Activated naive CD4-positive, alpha-beta T cell treated with anti-CD3 and anti-CD28 coated beads, Interleukin-2, amount 50 U/mL, for 72 hours (primary cell): ENCODE results near the gene TECPR2. TPM values are rescaled to one million over a fixed set of nuclear protein-coding genes. Genes with fewer than 3 reads are reported as not detected.
A peak's percentile ranks its signal among the peaks of the same experiment; 100 is the strongest.

Experiments used
- ATAC-seq, 2 donors: fragments of 150-1000 bp; cut with Tn5 transposase; 2 replicates each; pipeline ENCODE4 v1.10.0; 2021; ENCODE audit warnings: mild to moderate bottlenecking in 2 of 2, moderate library complexity in 2 of 2
- DNase-seq, 2 donors: peaks; one replicate each; pipeline ENCODE4 v3.0.0; 2021 to 2022; ENCODE audit warnings: low spot score in 2 of 2
- H3K27ac Mint-ChIP-seq, 2 donors: one replicate each; pipeline ENCODE4 v1.8.0; 2022; ENCODE audit warnings: mild to moderate bottlenecking in 2 of 2, mixed read lengths in 2 of 2
- H3K36me3 Mint-ChIP-seq, 2 donors: one replicate each; pipeline ENCODE4 v1.8.0; 2022; ENCODE audit warnings: mixed read lengths in 2 of 2
- H3K9me3 Mint-ChIP-seq, 2 donors: one replicate each; pipeline ENCODE4 v1.8.0; 2022; ENCODE audit warnings: mixed read lengths in 2 of 2
- total RNA-seq, 2 donors: library from RNA; stranded (reverse); gene quantifications; one replicate each; pipeline ENCODE4 v1.2.3, GENCODE V29; 2022

TECPR2 gene
- total RNA-seq, 2 donors from 2014 or later: 1.4 to 8.4 TPM

DNA sequence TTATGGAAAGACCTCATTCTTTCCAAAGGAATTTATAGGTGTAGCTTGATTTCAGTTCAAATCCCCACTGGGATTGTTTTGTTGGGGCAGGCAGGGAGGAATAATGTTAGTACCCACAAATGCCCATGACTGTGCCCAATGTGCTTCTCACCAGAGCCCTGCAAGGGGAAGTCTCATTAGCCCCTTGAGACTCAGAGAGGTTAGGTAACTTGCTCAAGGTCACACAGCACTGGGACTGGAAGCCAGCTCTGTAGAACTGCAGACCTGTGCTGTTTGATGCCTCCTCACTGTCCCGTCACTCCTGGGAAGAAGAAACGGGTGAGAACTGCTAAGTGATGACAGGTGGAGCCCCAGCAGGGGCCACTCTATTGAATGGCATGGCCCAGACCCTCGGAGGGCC lies 138.0 kb downstream of the TECPR2 start:
- no peak for ATAC-seq
- peak overlapping the region in 1 of 2 donors; percentile 36 for H3K27ac Mint-ChIP-seq

DNA sequence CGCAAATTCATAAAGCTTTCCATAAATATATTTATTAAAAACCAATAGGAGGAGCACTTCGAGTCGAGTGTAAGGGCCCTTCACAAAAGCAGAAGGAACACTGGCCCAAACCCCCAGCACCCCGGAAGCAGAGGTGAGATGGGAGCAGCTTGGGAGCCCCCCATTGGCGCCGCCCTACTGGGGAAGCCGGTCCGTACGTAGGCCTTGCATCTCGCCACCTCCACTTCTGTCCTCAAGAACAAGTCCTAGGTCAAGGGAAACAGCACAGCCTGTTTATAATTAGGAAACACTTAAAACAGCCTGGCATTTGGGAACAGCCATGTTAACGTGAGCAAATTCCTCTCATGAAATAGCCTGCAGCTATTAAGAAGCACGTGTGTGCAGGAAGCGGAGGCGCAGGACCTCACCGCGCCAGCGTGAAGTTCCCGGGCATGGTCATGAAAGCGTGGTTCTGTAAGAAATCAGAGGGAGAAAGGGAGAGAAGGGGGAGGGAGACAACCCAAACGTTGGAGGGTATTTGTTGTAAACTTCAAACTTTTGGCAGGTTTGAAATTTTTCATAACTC lies 139.1 kb downstream of the TECPR2 start:
- H3K9me3 Mint-ChIP-seq: no peaks in the 10 kb centered on the region
- DNase-seq (no peak), ATAC-seq (no peak)
- no peaks in the 10 kb centered on the region for H3K36me3 Mint-ChIP-seq
- H3K27ac Mint-ChIP-seq: no peak overlapping the region

More for the DNA sequence above, 138.0 kb downstream of the TECPR2 start:
- no peak for DNase-seq
- Mint-ChIP-seq H3K9me3 (no peaks in the 10 kb centered on the region), H3K36me3 (no peaks in the 10 kb centered on the region)

DNA sequence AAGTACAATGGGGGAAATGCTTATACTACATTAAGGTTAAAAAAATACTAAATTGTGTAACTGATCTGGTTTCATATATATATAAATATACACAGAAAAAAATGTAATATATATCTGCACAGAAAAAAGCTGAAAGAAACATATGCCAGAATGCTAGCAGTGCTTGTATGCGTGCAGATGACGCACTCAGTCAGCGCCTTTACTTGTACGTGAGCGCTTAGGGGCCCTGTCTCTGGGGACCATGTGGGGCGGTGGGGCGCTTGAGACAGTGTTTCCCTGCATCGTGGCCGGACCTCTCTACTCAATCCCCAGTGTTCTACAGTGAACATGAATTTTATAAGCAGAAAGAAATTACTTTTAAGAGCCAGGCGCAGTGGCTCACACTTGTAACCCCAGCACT lies 139.8 kb downstream of the TECPR2 start:
- ATAC-seq (no peak), DNase-seq (no peak)
- Mint-ChIP-seq H3K9me3 (no peaks in the 10 kb centered on the region), H3K36me3 (no peaks in the 10 kb centered on the region), H3K27ac (no peak overlapping the region)

DNA sequence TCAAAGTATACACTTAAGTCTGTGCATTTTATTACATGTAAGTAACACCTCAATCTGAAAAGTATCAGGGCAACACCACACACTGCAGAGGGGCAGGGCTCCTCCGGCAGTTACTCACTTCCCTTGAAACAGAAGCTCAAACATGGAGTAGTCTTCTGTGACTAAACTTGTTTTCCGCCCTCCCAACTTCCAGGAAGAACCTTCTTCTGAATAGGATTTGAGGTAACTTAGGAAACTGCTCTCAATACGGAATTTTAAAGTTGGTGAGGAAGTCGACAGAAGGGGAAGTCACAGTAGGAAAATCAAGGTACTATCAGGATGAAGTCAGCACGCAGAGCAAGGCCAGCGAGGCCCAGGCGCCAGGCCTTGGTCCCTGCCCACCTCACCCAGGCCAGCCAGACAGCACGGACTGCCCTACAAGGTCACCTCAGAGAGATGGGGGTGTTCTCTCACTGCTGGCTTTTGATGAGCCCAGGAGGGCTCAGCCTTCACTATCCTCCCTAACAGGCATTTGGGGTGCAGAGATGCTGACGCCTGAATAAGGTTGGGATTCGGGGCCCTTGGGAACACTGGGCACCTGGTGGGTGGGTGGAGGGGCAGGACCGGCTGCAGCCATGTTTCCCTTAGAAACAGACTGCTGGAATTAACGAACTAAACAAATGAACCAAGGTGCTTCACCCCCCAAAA lies 141.0 kb downstream of the TECPR2 start:
- DNase-seq (no peak), ATAC-seq (no peak)
- peaks cover 0 to 6% of the 10 kb centered on the region in 2 donors for H3K36me3 Mint-ChIP-seq
- no peak overlapping the region for H3K27ac Mint-ChIP-seq
- H3K9me3 Mint-ChIP-seq: no peaks in the 10 kb centered on the region

DNA sequence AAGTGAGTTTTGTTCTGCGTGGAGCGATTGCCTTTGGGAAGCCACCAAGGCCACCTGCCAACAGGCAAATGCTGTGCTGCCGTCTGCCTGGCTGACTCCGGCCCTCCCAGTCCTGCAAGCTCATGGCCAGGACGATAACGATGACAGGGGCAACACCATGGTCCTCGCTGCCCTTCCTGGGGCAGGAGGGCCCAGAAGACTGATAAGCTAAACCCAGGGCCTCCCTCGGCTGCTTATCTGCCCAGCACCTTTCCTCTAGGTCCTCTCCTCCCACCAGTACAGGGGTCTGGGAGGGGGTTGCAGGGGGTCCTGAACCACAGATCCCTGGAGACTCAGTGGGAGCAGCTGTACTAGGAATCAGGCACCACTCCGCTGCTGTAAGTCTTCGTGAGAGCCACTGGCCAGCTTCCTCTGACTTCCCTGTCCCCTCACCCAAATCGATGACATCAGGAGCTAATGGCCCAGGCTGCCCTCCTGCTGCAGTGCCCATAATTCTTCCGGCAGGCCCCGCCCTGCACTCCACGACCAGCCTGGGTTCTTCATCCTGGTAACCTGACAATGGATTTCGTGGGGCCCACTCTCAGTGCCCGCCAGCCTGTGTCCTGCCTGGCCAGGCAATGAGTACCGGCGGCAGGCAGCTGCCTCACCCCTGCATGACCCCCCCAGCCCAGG lies 141.7 kb downstream of the TECPR2 start:
- no peaks in the 10 kb centered on the region for H3K9me3 Mint-ChIP-seq
- DNase-seq (no peak), ATAC-seq (no peak)
- peaks cover 0 to 6% of the 10 kb centered on the region in 2 donors for H3K36me3 Mint-ChIP-seq
- H3K27ac Mint-ChIP-seq: no peak overlapping the region

DNA sequence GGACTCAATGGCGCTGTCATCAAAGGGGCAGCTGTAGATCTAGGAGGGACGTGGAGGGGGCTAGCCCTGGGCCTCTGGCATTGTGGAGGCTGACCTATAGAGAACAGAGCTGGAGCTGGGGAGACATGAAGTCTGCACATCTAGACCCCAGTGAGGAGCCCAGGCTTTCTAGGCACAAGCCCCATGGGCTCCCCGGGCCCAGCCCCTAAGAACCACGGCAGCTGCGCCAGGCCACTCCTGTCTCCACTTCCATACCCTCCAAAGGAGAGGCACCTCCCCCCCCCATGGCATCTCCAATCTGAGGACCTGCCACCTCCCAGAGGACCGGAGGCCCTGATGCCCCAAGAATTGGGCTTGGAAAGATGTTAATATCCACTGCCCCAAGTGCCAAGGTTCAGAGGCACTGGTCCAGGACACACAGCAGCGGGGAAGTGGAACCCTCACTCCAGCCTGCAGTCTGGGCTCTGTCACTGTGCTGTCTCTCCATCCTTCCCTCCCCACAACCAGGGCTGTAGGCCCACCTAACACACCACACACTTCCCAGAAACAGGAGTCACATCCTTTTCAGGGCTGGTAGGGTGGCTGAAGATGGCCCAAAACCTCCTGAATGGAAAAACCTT lies 142.4 kb downstream of the TECPR2 start:
- no peaks in the 10 kb centered on the region for H3K9me3 Mint-ChIP-seq
- DNase-seq (no peak), ATAC-seq (no peak)
- H3K27ac Mint-ChIP-seq: peak overlapping the region in 1 of 2 donors; percentile 24
- H3K36me3 Mint-ChIP-seq: peaks cover 0 to 6% of the 10 kb centered on the region in 2 donors

DNA sequence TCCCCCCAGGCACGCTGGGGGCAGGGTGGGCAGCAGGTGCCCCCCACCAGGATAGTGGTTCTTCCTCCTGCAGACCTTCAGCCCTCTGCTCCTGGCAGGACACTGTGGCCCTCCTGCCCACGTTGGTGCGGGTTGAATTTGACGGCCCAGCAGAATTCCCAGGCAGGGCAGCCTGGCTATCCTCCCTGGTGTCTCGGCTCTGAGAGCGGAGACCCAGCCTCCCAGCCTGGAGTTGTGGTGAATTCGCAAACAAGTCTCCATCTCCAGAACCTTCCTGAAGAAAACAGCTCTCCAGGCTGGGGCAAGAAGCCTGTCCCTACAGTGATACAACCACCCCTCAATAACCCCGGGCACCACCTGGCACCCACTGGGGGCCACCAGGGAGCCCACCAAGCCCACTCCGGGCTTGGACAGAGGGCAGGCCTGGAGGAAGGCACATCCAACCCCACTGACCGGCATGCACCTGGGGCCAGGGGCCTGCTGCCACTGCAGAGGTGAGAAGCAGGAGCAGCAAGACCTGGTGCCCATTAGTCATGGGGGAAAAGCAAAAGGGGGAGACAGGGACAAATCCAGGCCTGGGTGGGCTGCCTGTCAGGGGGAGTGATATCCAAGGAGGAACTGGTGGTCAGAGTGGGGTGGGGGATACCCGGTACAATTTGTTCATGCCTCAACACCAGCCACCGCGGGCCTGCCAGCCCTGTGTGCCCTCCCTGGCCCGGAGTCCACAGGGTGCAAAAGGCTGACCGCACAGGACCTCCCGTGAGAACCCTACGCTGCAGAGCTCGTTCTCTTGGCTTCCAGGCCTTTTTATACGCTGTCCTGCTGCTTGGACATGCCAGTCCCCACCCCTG lies 143.3 kb downstream of the TECPR2 start:
- DNase-seq (no peak), ATAC-seq (no peak)
- peaks cover 0 to 6% of the 10 kb centered on the region in 2 donors for H3K36me3 Mint-ChIP-seq
- peak overlapping the region in 1 of 2 donors; percentile 24 for H3K27ac Mint-ChIP-seq
- no peaks in the 10 kb centered on the region for H3K9me3 Mint-ChIP-seq

DNA sequence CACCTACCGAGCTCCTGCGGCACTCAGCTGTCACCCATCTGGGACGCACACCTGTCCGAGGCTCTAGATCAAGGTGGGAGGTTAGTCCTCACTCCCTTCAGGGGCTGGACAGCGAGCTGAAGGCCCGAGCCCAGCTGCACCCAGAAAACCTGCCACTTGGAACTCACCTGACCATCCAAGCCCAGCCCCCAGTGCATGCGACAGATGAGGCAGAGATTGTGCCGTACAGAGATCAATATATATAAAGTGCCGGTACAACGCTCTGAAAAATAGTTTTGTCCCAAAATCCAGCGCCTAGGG lies 143.8 kb downstream of the TECPR2 start:
- no peak overlapping the region for H3K27ac Mint-ChIP-seq
- no peaks in the 10 kb centered on the region for H3K9me3 Mint-ChIP-seq
- ATAC-seq: no peak
- no peak for DNase-seq
- H3K36me3 Mint-ChIP-seq: peaks cover 0 to 6% of the 10 kb centered on the region in 2 donors

DNA sequence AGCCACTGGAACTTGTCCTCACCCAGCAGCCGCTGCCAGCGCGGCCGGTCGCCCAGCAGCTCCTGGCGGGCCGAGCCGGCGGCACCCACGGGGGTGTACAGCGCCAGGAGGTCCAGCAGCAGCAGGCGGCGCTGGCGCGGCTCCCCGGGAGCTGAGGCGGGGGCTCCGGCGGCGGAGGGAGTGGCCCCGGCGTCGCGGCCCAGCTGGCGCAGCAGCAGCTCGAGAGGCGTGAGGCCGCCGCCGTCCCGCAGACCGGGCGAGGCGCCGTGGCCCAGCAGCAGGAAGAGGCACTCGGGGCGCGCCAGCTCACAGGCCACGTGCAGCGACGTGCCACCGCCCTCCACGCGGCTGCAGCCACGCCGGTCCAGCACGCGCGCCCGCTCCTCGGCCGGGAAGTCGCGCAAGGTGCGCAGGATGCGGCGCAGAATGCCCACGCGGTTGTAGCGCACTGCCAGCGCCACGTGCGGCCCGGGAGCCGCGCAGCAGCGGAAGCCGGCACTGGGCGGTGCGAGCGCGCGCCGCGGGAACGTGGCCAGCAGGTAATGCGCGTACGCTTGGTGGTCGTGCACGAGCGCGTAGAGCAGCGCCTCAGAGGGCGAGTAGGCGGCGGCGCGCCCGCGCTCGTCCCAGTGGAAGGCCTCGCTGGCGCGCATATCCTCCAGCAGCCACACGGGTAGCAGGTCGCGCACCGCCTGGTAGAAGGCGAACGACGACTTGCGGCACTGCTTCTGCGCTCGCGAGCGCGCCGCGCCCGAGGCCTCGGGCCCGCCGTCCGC lies 144.5 kb downstream of the TECPR2 start:
- Mint-ChIP-seq H3K27ac (no peak overlapping the region), H3K9me3 (no peaks in the 10 kb centered on the region), H3K36me3 (peaks cover 0 to 6% of the 10 kb centered on the region in 2 donors)
- ATAC-seq (no peak), DNase-seq (no peak)

DNA sequence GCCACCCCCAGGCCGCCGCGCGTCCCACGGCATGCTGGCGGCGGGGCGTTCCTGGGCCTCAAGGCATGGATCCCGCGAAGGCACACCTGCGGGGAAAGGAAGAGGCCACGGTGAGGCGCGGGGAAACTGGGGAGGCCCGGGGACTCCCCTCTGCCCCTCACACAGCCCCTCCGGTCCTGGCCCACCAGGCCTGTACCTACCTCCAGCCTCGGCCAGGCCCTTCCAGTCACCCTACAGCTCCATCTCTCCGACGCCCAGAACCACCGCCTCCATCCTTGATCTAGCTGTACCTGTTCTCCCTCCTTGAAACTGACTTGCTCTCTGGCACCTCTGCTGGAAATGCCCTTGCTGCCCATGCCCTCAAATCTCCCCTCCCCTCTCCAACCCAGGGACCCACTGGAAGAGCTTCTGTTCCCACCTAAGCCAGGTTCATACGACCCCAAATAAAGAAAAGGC lies 145.1 kb downstream of the TECPR2 start:
- DNase-seq (no peak), ATAC-seq (no peak)
- Mint-ChIP-seq H3K36me3 (peaks cover 0 to 6% of the 10 kb centered on the region in 2 donors), H3K9me3 (no peaks in the 10 kb centered on the region), H3K27ac (no peak overlapping the region)

DNA sequence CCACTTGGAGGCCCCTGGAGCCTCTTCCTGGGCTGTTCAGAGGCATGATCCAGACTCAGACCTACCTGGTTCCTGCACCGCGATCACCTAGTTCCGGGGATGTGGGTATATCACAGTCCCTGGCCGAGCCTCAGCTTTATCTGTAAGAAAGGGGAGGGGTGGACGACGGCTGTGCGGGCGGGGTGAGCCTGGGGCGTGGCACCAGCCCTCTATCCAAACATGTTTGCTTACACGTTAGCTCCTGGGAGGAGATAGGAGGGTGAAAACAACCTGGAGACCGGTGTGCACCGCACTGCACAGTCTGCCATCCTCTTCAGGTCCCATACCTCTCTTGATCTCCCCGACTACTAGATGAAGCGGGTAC lies 145.7 kb downstream of the TECPR2 start:
- Mint-ChIP-seq H3K27ac (no peak overlapping the region), H3K9me3 (no peaks in the 10 kb centered on the region), H3K36me3 (peaks cover 0 to 6% of the 10 kb centered on the region in 2 donors)
- DNase-seq (no peak), ATAC-seq (no peak)

DNA sequence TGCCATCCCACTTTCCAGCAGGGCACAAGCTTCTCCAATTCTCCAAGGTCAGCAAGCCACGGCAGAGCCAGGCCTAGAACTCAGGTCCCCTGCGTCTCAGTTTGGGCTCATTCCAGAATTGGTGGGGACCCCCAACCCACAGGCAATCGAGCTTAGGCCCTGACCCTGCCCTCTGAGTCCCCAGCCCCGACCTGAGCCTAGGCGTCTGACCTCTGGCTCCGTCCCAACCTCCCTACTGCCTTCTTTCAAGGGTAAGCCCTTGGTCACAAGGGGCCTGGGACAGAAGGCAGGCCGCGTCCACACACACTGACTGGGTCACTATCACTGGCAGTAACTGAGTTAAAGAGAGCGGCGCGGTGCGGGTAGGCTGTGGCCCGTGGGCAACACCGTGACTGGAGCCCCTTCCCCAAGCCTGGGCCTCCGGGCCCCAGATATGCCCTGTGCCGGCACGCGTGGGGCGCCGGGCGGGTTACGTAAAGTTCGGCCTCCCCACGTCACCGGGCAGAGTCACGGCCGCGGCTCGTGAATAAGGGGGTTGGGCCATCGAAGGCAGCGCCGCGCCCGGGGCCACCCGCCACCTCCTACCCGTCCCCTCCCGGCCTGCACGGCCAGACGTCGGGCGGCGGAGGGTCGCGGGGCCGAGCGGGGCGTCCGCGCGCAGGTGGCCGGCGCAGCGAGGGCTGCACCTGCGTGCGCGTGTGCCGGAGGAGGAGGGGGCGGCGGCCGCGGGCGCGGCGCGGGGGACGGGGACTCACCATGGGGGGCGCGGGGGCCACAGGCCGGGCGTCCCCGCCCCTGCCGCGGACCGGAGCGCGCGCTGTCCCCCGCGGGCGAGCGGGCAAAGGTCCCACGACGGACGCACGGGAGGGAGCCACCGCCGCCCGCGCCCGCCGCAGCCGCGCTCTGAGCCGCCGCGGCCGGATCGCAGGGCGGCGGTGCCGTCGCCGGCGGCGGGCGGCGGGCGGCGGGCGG lies 146.3 kb downstream of the TECPR2 start:
- DNase-seq (peak in 1 of 2 donors; percentile 32), ATAC-seq (peak; percentile 0 to 18)
- no peaks in the 10 kb centered on the region for H3K9me3 Mint-ChIP-seq

DNA sequence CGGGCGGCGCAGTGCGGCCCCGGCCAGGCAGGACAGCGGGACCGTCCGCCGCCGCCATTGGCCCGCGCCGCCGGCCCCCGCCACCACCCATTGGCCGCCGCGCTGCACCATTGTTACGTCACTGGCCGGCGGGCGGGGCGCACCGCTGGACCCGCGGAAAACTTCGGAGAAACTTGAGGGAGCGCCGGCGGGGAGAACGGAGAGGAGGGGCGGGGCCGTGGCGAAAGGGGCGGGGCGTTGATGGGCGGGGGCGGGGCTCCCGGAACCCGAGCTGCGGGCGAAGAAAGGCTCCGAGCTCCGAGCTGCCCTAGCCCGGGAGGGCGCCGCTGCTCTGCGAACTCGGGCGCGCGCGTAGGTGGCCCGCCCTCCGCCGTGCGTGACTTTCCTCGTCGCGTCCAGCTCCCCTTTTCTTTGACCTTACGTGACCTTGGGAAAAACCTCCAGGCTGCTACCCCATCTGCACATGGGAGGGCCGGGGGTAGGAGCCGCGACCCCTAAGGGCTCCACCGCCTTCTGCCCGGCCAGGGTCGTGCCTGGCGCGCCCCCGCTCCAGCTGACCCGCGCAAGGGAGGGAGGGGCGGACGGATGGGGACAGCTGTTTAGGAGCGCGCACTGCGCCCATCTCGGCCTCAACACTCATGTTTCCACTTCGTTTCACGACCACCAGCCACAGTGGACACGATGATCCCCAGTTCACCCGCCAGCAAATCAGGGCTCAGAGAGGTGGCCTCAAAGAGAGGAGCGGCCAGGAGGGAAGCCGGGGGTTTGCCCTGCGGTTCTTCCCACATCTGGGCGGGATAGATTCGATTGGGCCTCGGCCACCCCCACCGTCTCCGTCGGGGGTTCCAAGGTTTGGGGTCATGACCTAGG lies 147.2 kb downstream of the TECPR2 start, which contains the start of gene ANKRD9:
Gene ANKRD9 (minus strand): TSS at position 31 of the 870 bp plus-strand sequence. CDS start 1,887 bp downstream, outside the sequence.
- ATAC-seq (peak; percentile 92 to 93), DNase-seq (peak; percentile 91 to 93)
- Mint-ChIP-seq H3K9me3 (no peaks in the 10 kb centered on the region), H3K36me3 (peaks cover 0 to 6% of the 10 kb centered on the region in 2 donors), H3K27ac (peak within 1 kb of the TSS; percentile 36 to 59)

More for the DNA sequence above, 146.3 kb downstream of the TECPR2 start:
- Mint-ChIP-seq H3K27ac (no peak overlapping the region), H3K36me3 (peaks cover 0 to 6% of the 10 kb centered on the region in 2 donors)
